Colonic mucosa (tissue), 4 donors: ENCODE results near the gene ALG2. TPM values are rescaled to one million over a fixed set of nuclear protein-coding genes. Genes with fewer than 3 reads are reported as not detected.

ENCODE experiments used
- DNase-seq: peaks from one replicate; pipeline ENCODE4 v3.0.0-alpha.2; 2020
- H3K27ac ChIP-seq: fragments of 200-600 bp; one replicate; pipeline ENCODE4 v1.8.0; 2021
- H3K27me3 ChIP-seq: fragments of 200-600 bp; one replicate; pipeline ENCODE4 v1.8.0; 2021
- H3K36me3 ChIP-seq: fragments of 200-600 bp; one replicate; pipeline ENCODE4 v1.8.0; 2021
- H3K4me1 ChIP-seq: fragments of 200-600 bp; one replicate; pipeline ENCODE4 v1.8.0; 2021; ENCODE audit warnings: mild to moderate bottlenecking
- H3K4me3 ChIP-seq: fragments of 200-600 bp; one replicate; pipeline ENCODE4 v1.8.0; 2021
- H3K9ac ChIP-seq, 2 donors: one replicate each; pipeline ENCODE4 v1.7.0; 2013; ENCODE audit warnings: control low read depth in 2 of 2, low read depth in 2 of 2, low read length in 2 of 2
- H3K9me3 ChIP-seq: fragments of 200-600 bp; one replicate; pipeline ENCODE4 v1.8.0; 2021
- intact Hi-C: fragments of 100-400 bp; cut with DNase I; formaldehyde crosslinking; loops from one replicate; pipeline ENCODE4 v1.14.1; 2022
- total RNA-seq, 2 donors: library from RNA; stranded (reverse); fragmentation: NEBNext Ultra II Directional in 1 of 2; extraction: Animal tissue kit (Norgen Biotek cat#: 25700) in 1 of 2; gene quantifications; one replicate each; pipeline ENCODE4 v1.2.1, GENCODE V29; 2021
- TF ChIP-seq, protein P1 (sequence below): fragments of 200-600 bp; IDR thresholded peaks from one replicate; pipeline ENCODE4 v1.8.0; 2022; ENCODE audit warnings: antibody characterized with exemption, mild to moderate bottlenecking
- donor health status: healthy.
- donor health status: DM: no; HTN: no; CAD: no.
- donor health status: DM: no; HTN: no; CAD: no.

ALG2 gene
- total RNA-seq, 2 donors from 2014 or later, result 33.7 to 43.3 TPM

- no peaks in the 10 kb centered on the region for H3K27me3 ChIP-seq
- H3K36me3 ChIP-seq, result no peaks in the 10 kb centered on the region
- no peak overlapping the region for H3K4me3 ChIP-seq
- intact Hi-C loops, result loop anchor here (10.0 kb wide), 1 partner anchor 193 kb away; no protein-coding TSS in a partner anchor
- H3K27ac ChIP-seq, result no peak overlapping the region
- H3K9ac ChIP-seq, result no peak overlapping the region
- no peaks in the 10 kb centered on the region for H3K4me1 ChIP-seq
- TF ChIP-seq, protein P1, sequence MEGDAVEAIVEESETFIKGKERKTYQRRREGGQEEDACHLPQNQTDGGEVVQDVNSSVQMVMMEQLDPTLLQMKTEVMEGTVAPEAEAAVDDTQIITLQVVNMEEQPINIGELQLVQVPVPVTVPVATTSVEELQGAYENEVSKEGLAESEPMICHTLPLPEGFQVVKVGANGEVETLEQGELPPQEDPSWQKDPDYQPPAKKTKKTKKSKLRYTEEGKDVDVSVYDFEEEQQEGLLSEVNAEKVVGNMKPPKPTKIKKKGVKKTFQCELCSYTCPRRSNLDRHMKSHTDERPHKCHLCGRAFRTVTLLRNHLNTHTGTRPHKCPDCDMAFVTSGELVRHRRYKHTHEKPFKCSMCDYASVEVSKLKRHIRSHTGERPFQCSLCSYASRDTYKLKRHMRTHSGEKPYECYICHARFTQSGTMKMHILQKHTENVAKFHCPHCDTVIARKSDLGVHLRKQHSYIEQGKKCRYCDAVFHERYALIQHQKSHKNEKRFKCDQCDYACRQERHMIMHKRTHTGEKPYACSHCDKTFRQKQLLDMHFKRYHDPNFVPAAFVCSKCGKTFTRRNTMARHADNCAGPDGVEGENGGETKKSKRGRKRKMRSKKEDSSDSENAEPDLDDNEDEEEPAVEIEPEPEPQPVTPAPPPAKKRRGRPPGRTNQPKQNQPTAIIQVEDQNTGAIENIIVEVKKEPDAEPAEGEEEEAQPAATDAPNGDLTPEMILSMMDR, result no peak
- no peak for DNase-seq
- H3K9me3 ChIP-seq, result no peaks in the 10 kb centered on the region
Measured at GRCh38 chr9:99171225-99172123, 50.3 kb downstream of the ALG2 start.

GRCh38 chr9:99169982-99170761, 51.6 kb downstream of the ALG2 start:
- Histone ChIP-seq H3K27me3 (no peaks in the 10 kb centered on the region), H3K4me1 (no peaks in the 10 kb centered on the region), H3K27ac (no peak overlapping the region), H3K36me3 (no peaks in the 10 kb centered on the region), H3K9me3 (no peaks in the 10 kb centered on the region), H3K9ac (no peak overlapping the region), H3K4me3 (no peak overlapping the region)
- intact Hi-C loops, result loop anchor here (10.0 kb wide), 1 partner anchor 195 kb away; no protein-coding TSS in a partner anchor
- no peak for DNase-seq
- TF ChIP-seq, protein P1, result no peak

GRCh38 chr9:99169086-99169485, 52.7 kb downstream of the ALG2 start:
- H3K4me1 ChIP-seq, result no peaks in the 10 kb centered on the region
- H3K4me3 ChIP-seq, result no peak overlapping the region
- H3K36me3 ChIP-seq, result no peaks in the 10 kb centered on the region
- DNase-seq, result no peak
- H3K9ac ChIP-seq, result no peak overlapping the region
- TF ChIP-seq, protein P1, result no peak
- H3K27ac ChIP-seq, result no peak overlapping the region
- H3K27me3 ChIP-seq, result no peaks in the 10 kb centered on the region
- H3K9me3 ChIP-seq, result no peaks in the 10 kb centered on the region
- intact Hi-C loops, result no loop called here

DNA sequence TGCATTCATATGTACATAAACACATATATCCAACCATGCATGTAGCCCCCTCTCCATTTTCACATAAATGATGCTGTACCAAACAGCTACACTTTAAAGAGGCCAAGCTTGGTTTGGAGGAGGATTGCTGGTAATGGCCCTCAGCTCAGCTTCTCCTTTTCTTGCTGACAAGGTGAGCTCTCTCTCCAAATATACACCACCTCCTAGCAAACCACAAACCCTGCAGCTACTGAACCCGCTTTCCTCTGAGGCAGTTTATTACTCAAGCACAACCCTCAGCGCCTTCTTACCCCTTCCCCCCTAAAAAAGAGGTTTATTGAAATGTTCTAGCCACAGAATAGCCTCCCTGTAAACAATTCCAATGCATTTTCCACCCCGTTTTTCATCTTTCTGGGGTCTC, 54.0 kb downstream of the ALG2 start:
- Histone ChIP-seq H3K27me3 (no peaks in the 10 kb centered on the region), H3K9me3 (no peaks in the 10 kb centered on the region), H3K4me1 (no peaks in the 10 kb centered on the region), H3K36me3 (no peaks in the 10 kb centered on the region), H3K9ac (no peak overlapping the region), H3K4me3 (no peak overlapping the region), H3K27ac (no peak overlapping the region)
- intact Hi-C loops, result no loop called here
- DNase-seq, result no peak
- TF ChIP-seq, protein P1, result no peak

- intact Hi-C loops, result no loop called here
- no peaks in the 10 kb centered on the region for H3K4me1 ChIP-seq
- H3K27me3 ChIP-seq, result no peaks in the 10 kb centered on the region
- H3K4me3 ChIP-seq, result no peak overlapping the region
- TF ChIP-seq, protein P1, result no peak
- DNase-seq, result no peak
- no peaks in the 10 kb centered on the region for H3K36me3 ChIP-seq
- H3K9me3 ChIP-seq, result no peaks in the 10 kb centered on the region
- no peak overlapping the region for H3K27ac ChIP-seq
- H3K9ac ChIP-seq, result no peak overlapping the region
Measured at GRCh38 chr9:99167119-99167518, 54.6 kb downstream of the ALG2 start.

Other genes starting within 250 kb of the ALG2 start
- gene TGFBR1, start 116.8 kb downstream of the ALG2 start, total RNA-seq, result 10 to 100 TPM; 19.0 to 48.7 TPM
- 100 to 1,000 TPM; 126 to 166 TPM for gene SEC61B, start 340 bp upstream of the ALG2 start, total RNA-seq